GM13976 (cell line): Measurements from ENCODE around the gene NUP93.

Experiments used
- DNase-seq: peaks from one replicate; pipeline ENCODE4 v3.0.0; 2012; ENCODE audit warnings: low spot score
- in situ Hi-C: fragments of 300-500 bp; cut with MboI; formaldehyde crosslinking; loops from one replicate; pipeline ENCODE4 v1.12.0; 2022; ENCODE audit warnings: low sequenced_read_pairs, mixed read lengths, inconsistent platforms; ENCODE audit not compliant: unreplicated experiment
- TF ChIP-seq, protein P1 (sequence below): IDR thresholded peaks from 2 replicates; pipeline ENCODE4 v1.5.1; 2012; ENCODE audit warnings: borderline replicate concordance, mild to moderate bottlenecking; ENCODE audit not compliant: insufficient read depth; ENCODE audit errors: extremely low read depth, missing control alignments, control extremely low read depth

The NUP93 gene

DNA sequence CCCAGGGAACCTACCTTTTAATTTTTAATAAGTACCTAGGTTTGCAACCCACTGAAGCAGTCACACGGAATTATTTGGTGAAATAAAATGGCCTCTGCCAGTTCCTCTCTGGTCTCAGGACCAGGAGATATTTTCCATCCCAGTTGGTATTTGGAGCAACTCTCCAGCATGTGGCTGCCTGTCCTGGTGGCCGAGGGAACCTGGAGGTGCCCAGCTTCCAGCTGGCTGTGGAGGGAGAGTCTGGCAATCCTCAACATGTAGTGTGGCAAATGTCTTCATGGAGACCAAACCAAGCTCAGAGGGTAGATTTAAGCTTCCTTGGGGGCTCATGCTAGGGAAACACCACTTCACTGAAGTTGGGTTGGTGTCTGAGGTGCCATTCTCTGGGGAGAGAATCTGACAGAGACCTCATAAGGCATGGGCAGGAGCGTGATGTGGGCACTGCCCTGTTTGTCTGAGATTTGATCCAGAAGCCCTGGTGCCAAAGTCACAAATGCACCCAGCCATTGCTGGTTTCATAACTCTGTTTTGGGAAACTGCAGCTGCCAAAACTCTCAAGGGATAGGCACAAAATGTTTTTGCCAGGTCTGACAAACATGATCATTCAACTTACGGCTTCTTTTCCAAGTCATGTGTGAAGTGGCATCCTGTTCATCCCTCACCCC, 44.9 kb upstream of the NUP93 start:
- TF ChIP-seq, protein P1, sequence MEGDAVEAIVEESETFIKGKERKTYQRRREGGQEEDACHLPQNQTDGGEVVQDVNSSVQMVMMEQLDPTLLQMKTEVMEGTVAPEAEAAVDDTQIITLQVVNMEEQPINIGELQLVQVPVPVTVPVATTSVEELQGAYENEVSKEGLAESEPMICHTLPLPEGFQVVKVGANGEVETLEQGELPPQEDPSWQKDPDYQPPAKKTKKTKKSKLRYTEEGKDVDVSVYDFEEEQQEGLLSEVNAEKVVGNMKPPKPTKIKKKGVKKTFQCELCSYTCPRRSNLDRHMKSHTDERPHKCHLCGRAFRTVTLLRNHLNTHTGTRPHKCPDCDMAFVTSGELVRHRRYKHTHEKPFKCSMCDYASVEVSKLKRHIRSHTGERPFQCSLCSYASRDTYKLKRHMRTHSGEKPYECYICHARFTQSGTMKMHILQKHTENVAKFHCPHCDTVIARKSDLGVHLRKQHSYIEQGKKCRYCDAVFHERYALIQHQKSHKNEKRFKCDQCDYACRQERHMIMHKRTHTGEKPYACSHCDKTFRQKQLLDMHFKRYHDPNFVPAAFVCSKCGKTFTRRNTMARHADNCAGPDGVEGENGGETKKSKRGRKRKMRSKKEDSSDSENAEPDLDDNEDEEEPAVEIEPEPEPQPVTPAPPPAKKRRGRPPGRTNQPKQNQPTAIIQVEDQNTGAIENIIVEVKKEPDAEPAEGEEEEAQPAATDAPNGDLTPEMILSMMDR = no peak
- DNase-seq = no peak
- in situ Hi-C loops = no loop called here

DNA sequence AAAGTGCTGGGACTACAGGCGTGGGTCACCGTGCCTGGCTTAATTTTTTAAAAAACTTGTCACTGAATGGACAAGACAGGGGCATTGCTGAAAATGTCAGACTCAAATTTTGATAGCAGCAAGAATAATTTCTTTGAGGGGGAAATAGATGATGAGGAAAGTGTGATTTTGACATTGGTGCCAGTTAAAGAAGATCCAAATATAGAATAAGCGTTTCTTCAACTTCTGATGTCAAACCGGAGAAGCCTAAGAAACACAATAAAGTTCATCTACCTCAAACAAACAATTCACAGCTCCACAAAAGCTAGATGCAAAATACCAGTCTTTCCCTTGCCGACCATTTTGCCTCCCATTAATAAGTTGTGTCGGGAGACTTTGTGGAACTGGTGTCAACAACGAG, 43.2 kb upstream of the NUP93 start:
- no peak for DNase-seq
- TF ChIP-seq, protein P1 = no peak
- in situ Hi-C loops = no loop called here

DNA sequence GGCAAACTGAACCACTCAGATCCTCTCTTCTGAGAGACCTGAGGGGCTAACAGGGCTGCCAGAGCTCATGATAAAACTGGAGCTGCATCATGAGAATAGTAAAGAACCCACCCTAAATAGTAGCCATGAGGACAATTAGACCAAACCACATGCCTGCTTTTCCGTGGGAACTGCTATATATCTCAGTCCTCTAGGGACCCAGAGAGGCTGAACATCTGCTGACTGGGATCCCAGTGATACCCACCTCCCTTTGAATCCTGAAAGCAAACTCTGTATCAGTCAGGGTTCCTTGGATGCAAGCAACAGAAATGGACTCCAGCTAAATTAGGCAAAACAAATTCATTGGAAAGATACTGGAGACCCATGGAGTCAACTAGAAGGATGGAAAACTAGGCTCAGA, 41.2 kb upstream of the NUP93 start:
- DNase-seq = no peak
- in situ Hi-C loops = no loop called here
- TF ChIP-seq, protein P1 = no peak

DNA sequence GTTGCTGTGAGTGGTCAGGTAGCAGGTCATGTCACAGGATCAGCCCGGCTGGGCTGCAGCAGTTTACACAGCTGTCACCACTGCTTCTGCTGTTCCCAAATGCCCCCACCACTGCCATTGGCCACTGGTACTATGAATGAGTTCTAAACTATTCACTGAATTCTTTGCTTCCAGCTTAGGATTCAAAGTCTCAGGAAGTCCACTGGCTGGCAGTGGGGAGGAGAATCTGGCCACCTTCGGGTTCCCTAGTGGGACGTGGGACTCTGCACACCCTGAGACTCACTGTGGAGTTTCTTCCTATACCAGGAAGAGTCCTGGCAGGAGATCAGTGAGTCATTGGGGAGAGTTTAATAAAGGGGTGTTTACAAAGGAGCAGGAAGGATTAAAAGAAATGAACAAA, 40.8 kb upstream of the NUP93 start:
- in situ Hi-C loops = no loop called here
- no peak for DNase-seq
- TF ChIP-seq, protein P1 = no peak

DNA sequence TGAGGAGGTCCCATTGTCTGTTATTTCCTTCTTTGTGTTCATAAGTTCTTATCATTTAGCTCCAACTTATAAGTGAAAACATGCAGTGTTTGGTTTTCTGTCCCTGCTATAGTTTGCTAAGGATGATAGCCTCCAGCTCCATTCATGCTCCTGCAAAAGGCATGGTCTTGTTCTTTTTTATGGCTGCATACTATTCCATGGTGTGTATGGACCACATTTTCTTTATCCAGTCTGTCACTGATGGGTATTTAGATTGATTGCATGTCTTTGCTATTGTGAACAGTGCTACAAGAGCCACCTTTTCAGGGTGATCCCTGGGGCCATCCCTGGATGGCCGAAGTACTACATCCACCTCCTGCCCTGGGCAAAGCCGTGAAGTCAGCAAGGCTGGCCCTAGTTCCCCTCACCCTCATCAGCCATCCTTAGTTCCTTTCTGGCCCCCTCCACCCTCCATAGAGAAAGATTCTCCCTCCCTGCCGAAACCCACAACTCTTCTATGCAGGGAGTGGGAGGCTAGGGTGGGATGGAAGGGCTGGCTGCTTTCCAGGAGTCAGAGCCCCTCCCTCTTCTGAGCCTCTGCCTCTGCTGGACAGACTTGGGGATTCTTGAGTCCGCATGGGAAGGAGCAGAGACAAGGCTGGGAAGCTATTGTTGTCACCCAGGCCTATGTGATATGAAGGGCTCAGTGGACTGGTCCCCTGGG, 39.4 kb upstream of the NUP93 start:
- TF ChIP-seq, protein P1 = no peak
- no peak for DNase-seq
- in situ Hi-C loops = no loop called here

DNA sequence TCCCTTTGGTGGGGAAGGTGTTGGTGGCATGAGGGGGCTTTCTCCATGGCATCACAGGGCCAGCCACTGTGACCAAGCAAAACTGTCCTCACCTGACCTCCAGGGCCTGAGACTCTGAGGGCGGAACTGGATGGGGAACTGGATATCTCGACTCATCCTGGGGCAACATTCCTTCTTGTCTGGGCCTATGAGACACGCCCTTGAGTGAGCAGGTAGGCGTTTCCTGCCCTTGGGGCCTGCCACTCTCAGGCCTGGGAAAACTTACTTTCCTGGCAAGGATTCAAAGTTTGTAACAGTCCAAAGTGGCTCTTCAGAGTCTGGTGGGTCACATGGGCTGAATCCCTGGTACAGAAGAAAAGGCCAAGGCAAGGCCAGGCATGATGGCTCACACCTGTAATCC, 38.0 kb upstream of the NUP93 start:
- DNase-seq = no peak
- TF ChIP-seq, protein P1 = no peak
- in situ Hi-C loops = no loop called here

DNA sequence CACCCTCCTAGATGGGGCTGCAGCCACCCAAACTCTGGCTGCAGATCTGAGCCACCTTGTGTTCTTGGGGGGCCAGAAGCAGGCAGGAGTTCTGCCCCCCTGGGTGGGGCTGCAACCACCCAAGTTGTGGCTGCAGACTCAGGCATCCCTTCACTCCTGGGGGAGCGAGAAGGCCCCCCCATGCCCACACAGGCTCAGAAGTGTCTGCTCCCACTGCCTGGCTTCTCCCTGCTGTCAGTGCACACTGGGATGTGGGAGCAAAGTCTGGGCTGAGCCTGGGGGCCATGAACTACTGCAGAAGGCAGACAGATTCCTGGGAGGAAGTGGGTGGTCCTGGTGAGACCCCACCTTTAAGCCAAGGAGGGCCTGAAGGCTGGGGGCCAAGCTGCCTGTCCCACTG, 34.7 kb upstream of the NUP93 start:
- TF ChIP-seq, protein P1 = no peak
- no peak for DNase-seq
- in situ Hi-C loops = no loop called here
